GM18868 (cell line): Measurements from ENCODE around the gene CLCN5.
"Not testable (repeated sequence)": the region's sequence is repeated elsewhere in the genome, so short reads cannot be mapped to it uniquely, and the experiment has no call there.

Source experiments
- ATAC-seq: cut with Tn5 transposase; IDR thresholded peaks from one replicate; pipeline ENCODE4 v1.9.1; 2021; ENCODE audit warnings: mild to moderate bottlenecking, moderate library complexity; ENCODE audit not compliant: unreplicated experiment

Gene CLCN5

GRCh38 chrX:49995107-49995731 is 72.8 kb downstream of the CLCN5 start:
- no peak for ATAC-seq

DNA sequence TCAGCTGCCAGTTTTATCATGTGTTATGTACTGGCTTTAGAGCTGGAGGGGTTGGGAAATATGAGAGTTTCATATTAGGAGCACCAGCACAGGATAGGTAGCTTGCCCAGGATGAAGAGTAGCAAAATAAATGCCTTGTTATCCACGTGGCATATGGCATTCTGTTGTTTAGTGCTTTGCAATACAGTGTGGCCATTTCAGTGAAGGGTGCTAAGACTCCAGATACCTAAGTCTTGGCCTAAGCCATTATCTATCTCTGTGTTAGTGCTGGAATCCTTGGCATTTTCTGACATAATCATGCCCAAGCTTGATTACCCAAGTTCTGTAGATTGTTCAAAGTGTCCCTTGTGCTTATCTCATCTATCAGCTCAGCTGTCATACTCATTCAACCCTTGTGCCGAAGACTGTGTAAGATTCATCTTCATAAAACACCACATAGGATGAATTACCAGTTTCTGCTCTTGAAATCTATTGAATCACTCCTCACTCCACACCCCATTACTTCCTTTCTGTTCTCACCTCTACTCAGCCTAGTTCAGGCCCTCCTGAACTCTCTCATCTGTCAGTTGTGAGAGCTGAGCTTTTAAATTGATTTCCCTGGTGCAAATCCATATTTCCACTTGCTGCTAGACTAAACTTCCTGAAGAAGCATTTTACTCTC is 73.5 kb downstream of the CLCN5 start:
- no peak for ATAC-seq

DNA sequence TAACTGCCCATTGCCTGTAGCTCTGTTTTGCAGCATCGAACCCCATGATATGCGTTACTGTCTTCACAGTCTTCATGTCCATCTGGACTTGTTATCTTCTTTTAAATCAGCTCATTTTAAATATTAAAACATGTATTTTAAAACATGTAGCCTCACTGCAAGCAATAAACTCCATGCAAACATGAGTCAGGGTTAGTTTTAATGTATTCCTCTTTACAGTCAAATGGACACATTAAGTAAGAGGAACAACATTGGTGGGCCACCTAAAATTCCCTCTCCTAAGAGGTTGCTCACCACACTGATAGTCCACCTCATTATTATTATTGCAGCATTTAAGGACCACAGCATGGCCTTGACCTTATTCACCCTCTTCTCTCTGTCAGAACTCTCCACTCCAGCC is 74.1 kb downstream of the CLCN5 start:
- no peak for ATAC-seq

- no peak for ATAC-seq
Measured at GRCh38 chrX:49999087-49999486, 76.7 kb downstream of the CLCN5 start.

GRCh38 chrX:50000937-50001542 is 78.6 kb downstream of the CLCN5 start:
- peak; percentile 55 for ATAC-seq

GRCh38 chrX:50002067-50002714 is 79.8 kb downstream of the CLCN5 start:
- peak; percentile 58 for ATAC-seq

DNA sequence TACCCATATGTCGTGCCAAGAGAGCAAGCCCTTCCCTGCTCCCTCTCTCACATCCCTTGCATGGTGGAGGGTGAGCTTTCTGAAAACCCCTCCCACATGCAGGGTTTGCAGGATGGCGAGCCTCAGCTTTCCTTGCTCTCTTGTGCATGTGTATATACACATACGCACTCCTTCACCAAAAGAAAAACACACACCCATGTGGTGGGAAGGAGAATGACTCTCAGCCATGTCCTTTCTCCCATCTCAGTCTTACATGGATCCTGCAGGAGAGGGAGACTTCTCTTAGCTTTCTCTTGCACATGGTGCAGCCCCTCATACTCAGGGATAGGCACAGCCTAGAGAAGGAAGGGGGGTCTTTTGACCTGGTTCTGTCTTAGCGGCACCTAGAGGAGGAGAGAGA is 81.1 kb downstream of the CLCN5 start:
- ATAC-seq, result no peak

- no peak for ATAC-seq
Measured at GRCh38 chrX:50003927-50004326, 81.5 kb downstream of the CLCN5 start.

GRCh38 chrX:50025591-50025990 is 103.2 kb downstream of the CLCN5 start:
- not testable (repeated sequence) for ATAC-seq

DNA sequence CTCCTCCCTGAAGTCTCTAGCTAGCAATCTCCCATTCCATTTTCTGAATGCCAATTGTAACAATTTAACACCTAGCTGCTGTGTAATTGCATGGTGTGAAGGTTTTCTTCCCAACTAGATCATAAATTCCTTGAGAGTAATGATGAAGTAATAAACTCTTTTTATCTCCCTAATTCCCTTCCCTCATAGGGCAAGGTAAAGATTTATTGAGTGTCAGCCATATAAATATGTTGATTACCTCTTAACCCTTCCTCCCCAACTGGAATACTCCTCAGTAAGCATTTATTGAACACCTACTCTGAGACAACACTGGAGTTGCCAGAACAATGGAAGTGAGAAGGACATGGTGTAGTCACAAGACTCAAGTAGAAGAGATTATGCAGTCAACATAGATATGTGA is 112.7 kb downstream of the CLCN5 start:
- no peak for ATAC-seq

GRCh38 chrX:50036426-50036825 is 114.0 kb downstream of the CLCN5 start:
- ATAC-seq, result no peak

GRCh38 chrX:50045823-50046222 is 123.4 kb downstream of the CLCN5 start:
- ATAC-seq, result no peak

- no peak for ATAC-seq
Measured at GRCh38 chrX:50049228-50049627, 126.8 kb downstream of the CLCN5 start.

GRCh38 chrX:50054147-50054546 is 131.8 kb downstream of the CLCN5 start:
- no peak for ATAC-seq

GRCh38 chrX:50066318-50066937 is 144.0 kb downstream of the CLCN5 start:
- no peak for ATAC-seq

DNA sequence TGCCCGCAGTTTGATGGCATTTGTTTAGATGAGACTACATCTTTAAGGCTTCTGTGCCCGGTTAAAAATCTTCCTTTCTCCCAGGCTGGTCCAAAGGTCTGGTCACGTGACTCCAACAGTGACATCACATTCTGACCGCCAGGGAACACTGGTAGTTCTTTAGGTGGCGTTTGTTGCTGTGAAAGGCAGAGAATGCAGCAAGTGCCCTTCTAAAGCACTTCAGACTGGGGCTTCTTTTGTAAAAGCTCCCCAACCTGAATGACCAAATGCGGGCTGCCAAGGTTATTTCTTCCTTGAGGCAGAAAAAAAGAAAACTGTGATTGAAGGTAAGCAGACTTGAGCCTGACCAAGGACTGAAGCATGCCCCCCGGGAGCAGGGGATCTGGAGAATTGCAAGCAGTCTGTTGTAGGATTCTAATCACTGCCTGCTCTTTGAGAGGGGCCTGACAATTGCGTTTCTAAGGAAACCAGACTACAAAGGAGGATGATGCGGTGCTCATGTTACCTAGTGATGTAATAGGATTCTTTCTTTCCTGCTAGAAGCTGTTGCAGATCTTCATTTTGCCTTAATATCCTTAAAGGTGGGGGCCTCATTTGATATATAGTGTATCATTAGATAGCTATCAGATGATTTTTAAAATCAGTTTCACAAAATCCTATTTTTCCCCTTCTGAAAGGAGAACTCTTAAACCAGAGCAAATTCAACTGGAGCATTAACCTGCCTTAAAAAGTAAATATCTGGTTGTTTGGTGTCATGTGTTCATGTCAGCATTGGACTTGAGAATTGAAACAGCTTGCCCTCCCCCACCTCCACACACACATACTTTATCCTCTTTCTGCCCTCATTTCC is 145.3 kb downstream of the CLCN5 start:
- ATAC-seq, result no peak

DNA sequence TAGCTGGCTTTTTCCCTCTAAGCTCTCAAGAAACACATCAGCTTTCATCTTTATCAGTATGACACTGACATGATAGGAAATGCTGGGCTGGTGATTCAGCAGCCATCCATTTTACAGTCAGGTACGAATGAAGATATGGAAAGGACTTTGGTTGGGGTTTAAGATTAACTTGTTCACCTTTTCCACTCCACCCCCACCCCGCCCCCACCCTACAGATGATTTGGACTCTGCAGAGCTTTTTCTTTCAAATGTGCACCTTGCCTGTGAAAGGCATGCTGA is 145.8 kb downstream of the CLCN5 start:
- no peak for ATAC-seq

- no peak for ATAC-seq
Measured at GRCh38 chrX:50068893-50069292, 146.5 kb downstream of the CLCN5 start.

DNA sequence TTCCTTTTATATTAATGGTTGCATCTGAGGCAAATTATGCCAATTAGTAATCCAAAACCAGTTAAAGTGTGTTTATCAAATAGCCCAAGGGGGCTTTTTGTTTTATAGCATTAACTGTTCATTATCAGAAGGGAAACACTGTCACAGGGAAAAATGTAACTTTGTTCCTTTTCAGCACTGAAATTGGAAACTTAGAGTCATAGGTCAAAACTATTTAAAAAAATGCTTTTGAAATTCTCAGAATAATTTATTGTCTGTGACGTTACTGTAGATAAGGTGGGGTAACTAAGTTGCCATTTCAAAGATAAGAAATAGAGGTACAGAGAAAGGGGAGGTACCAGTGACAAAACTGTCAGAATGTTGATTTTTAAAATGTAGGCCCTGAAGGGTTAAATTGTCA is 149.1 kb downstream of the CLCN5 start:
- no peak for ATAC-seq

DNA sequence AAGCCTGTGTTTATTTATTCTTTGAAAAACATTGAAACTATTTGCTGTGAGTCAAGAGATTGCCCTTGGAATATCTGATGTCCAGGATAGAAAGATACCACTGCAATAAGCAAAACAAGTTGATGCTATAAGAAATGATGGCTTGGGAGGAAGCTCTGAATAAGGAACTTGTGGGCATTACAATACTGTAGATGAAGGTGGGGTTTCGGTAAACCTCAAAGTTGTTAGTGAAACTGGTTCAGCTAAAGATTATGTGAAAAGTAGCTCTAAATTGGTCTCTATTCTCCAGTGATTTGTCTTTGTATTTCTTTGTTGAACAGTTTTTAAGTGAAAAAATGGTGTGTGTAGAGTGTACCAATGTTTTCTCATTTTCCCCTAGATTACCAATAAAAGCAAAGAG is 149.7 kb downstream of the CLCN5 start:
- ATAC-seq, result peak; percentile 40

- no peak for ATAC-seq
Measured at GRCh38 chrX:50073601-50074000, 151.2 kb downstream of the CLCN5 start.
